Hepatic stellate cell (primary cell): ENCODE measurements around the gene ROS1.

Experiments
- DNase-seq: peaks from one replicate; pipeline ENCODE4 v3.0.0; 2011; ENCODE audit warnings: low spot score

Gene ROS1

DNA sequence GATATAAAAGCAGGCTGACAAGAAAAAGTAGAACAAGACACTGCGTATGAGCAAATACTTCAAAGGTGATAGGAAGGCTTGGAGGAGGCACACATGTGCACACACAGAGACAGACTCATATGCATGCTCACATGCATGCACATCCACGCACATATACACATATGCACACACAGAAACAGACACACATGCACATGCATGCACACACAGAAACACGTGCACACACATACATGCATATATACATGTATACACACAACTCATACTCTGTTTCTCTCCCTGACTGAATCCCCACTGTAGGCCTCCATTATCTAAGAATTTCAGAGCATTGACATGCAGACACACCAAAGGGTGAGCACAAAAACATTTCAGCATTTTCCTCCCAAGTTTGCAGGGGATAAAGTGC, 116.7 kb downstream of the ROS1 start:
- no peak for DNase-seq

DNA sequence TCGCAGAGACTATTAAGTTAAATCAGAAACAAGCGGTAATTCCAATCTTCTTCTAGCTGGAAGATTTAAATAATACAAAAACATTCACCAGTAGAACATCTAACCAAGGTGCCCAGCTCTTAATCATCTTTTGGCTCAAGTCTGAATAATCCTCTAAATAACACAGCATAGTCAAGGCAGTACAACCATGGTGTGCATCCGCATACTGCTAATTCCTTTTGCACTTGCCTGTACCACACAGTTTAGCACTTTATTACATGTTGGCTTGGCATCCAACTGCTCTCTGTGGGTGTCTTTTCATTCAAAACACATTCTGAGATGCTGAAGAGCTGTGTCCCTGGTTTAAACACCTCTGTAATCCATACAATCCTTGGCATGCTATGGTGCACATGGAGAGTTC, 118.1 kb downstream of the ROS1 start:
- DNase-seq, result no peak

- DNase-seq, result no peak
These were observed 119.4 kb downstream of the ROS1 start for GRCh38 chr6:117306227-117306790.

GRCh38 chr6:117304446-117304845, 121.3 kb downstream of the ROS1 start:
- no peak for DNase-seq

GRCh38 chr6:117303323-117303722, 122.4 kb downstream of the ROS1 start:
- no peak for DNase-seq

GRCh38 chr6:117298941-117299340, 126.8 kb downstream of the ROS1 start:
- no peak for DNase-seq

DNA sequence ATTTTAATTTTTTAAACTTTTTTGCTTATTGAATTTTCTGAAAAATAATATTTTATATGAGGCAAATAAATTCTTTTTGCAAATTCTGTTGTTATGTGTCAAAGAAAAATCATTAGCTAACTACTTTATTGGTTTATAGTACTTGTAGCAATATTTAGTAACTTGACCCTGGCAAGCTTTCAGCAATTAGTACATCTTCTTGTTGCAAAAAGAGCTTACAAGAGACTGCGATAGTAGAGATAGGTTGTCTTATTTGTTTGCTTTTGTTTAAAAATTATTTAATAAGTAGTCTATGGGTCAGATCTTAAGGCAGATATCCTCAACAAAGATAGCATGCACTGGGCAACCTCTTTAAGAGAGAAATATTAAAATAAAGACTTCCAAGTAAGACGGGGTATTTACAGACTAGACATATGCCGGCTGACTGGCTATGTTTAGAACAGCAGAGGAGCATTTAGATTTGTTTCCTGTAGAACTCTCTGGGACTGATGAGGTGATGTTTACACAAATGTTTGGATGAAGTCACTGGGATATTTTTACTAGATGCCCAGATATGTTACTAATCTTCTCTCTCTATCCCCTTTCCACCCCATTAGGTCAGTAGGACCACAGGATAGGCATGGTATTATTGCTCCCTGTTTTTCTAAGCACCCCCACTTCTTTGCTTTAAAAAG, 135.4 kb downstream of the ROS1 start:
- DNase-seq, result no peak

DNA sequence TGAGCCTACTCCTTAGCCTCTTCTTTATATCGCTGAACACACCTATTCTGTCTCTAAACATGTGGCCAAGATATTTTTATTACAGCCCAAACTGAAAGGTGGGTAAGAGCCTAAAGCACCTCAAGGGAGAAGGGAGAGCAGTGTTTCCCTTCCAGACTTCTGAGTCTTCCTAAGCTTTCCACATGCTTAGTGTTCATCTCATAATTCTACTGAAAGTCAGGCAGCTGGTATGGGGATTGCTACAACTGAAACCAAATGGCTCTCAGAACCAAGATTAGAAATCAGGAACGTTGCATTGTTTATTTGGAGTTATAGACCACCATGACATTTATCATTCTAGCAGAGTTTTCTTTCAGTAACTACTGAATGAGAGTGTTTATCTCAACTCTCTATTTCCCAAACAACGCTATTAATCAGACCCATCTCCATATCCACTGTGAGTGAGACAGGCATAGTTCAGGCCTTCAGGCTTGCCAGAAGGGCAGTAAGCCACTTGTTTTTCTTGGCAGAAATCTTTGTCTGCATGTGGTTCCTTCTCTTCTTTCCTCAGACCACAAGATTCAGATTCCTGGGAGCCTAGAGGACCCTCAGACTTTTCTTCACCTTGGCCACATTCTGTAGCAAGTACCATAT, 137.5 kb downstream of the ROS1 start:
- no peak for DNase-seq

DNA sequence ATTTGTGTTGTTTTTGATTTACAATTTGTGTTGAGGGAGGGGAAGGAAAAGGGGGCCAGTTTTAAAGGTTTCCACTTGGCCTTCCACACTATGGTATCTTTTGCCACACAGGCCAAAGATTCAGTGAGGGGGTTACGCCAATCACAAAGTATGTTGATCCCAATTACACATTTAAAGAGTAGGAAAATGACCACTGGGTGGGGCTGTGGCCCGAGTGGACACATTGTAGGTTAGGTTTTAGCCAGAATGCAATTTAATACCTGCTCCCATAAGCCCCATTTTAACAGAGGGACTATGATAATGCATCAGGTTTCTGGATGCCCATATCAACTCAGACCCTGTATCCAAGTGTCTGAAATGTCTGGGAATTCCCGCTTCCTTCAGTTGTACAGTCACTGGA, 144.8 kb downstream of the ROS1 start:
- DNase-seq, result no peak

DNA sequence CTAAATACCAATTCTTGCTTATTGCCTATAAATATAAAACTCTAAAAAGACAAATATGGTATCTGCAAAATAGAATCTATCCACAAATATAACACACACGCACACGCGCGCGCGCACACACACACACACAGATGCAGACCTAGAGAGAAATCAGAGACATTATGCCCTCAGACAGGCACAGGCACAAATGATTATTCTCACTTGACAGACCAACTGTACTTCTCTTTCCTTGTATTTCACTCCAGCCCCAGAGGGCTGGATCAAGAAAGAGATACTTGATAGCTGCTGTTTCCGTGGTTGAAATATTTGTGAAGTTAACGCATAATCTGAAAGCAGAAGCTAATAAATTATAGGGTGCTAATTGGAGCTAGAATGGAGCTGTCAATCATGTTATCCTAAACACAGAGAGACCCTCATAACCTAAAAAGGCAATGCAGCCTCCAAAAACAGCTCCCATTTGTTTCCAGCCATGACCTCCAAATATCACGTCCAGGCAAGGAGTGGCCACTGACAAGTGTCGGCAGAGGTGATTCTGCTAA, 148.9 kb downstream of the ROS1 start:
- DNase-seq, result no peak

DNA sequence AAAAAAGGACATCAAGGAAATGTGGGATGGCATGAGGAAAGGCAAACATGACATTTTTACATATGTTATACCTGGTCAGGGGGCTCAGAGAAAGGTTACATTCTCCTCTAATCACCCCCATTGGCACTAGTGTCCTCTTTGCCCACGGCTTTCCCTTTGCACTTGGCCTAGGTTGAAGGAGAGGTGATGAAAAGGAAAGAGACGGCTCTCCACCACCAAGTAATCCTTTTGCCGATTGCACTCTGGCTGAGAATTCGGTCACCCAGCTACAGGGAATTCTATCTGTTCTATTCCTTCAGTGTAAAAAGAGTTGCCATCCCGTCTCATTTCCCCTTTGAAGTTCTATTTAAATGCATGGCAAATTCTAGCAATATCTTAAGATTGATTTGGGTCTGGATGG, 150.0 kb downstream of the ROS1 start:
- no peak for DNase-seq

DNA sequence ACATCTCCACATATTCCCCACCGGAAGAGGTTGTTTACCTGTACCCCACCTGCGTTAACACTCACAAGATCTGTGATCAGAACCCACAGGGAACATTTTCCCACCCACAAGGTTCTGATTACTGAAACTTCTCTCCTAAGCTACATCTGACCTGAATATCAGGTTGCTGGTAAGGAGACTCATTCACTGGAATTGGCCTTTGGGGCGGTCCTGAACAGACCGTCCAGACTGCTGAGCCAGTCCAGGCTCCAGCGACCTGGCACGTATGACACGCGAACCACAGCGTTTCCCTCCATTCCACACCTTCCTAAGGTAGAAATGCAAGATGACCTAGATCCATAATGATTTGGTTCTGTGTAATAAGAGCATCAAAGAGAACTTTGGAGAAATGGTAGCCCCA, 150.5 kb downstream of the ROS1 start:
- DNase-seq, result no peak

- DNase-seq, result no peak
These were observed 152.9 kb downstream of the ROS1 start for GRCh38 chr6:117272891-117273290.

- no peak for DNase-seq
These were observed 153.5 kb downstream of the ROS1 start for GRCh38 chr6:117272032-117272866.

- DNase-seq, result no peak
These were observed 154.8 kb downstream of the ROS1 start for GRCh38 chr6:117270843-117271507.

DNA sequence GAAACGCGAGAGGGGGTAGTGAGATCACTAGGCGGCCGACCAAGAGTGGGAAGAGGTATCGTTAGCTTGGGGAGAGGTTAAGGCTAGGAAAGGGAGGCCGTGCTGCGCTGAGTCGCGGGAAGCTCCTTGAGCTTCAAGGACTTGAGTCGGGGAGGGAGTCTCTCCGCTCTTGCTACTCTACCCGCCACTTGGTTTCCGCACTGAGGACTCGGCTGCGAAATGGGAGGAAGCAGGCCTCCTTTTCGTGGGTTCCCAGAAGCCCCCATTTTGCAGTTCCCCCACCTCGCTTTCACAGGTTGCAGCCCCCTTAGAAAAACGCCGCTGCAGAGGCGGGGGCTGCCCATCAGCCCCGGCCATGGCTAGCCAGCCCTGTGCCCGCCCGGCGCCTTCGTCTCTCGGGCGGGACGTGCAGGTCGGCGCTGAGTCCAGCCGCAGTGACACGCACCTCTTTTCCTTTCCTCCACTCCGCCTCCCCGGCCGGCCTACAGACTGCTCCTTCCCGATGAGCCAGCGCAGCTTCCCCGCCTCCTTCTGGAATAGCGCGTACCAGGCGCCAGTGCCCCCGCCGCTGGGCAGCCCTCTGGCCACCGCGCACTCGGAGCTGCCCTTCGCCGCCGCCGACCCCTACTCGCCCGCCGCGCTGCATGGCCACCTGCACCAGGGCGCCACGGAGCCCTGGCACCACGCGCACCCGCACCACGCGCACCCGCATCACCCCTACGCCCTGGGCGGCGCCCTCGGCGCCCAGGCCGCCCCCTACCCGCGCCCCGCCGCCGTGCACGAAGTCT, 155.5 kb downstream of the ROS1 start:
- no peak for DNase-seq

GRCh38 chr6:117269638-117270054, 156.1 kb downstream of the ROS1 start:
- DNase-seq, result no peak

GRCh38 chr6:117268924-117269323, 156.8 kb downstream of the ROS1 start:
- no peak for DNase-seq

DNA sequence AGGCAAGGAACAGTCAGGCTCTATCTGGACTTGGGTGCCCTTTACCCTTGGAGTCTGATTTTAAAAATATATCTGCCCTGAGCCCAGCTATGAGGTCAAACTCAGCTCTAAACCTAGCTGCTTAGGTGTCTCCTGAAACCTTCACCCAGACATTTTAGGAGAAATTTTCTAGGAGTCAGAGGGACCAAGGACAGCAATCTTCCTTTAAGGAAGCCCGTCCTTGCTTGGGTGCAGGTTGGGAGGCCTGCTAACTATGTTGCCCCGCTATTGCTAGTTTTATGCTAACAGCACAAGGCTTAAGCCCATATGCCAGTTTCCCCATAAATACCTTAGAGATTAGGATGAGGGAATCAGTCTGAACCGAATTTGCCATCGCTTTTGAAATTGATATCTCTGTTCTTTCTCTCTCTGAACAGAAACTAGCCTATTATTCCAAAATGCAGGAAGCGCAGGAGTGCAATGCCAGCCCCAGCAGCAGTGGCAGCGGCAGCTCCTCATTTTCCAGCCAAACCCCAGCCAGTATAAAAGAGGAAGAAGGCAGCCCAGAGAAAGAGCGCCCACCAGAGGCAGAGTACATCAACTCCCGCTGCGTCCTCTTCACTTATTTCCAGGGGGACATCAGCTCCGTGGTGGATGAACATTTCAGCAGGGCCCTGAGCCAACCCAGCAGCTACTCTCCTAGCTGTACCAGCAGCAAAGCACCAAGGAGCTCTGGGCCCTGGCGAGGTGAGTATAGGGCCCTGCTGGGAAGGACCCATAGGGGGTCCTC, 157.8 kb downstream of the ROS1 start:
- no peak for DNase-seq

GRCh38 chr6:117267054-117267347, 158.7 kb downstream of the ROS1 start:
- DNase-seq, result no peak
